Mesothelial cell of epicardium (in vitro differentiated cells): ENCODE results near the gene FNDC3B. TPM values are rescaled to one million over a fixed set of nuclear protein-coding genes. Genes with fewer than 3 reads are reported as not detected.
A peak's percentile ranks its signal among the peaks of the same experiment; 100 is the strongest.

Experiments used
- DNase-seq, 2 experiments: peaks; one replicate each; pipeline ENCODE4 v3.0.0; 2021; ENCODE audit warnings: low spot score in 2 of 2; ENCODE audit not compliant: unreplicated experiment in 2 of 2
- H3K27ac Mint-ChIP-seq: 2 replicates; pipeline ENCODE4 v1.8.0; 2021; ENCODE audit warnings: mixed read lengths
- H3K27me3 Mint-ChIP-seq: 2 replicates; pipeline ENCODE4 v1.8.0; 2021; ENCODE audit warnings: low read depth, mixed read lengths
- H3K36me3 Mint-ChIP-seq: 2 replicates; pipeline ENCODE4 v1.8.0; 2021; ENCODE audit warnings: mixed read lengths
- H3K4me1 Mint-ChIP-seq: 2 replicates; pipeline ENCODE4 v1.8.0; 2021; ENCODE audit warnings: mixed read lengths
- H3K4me3 Mint-ChIP-seq: 2 replicates; pipeline ENCODE4 v1.8.0; 2021; ENCODE audit warnings: mild to moderate bottlenecking, moderate library complexity, mixed read lengths
- H3K9me3 Mint-ChIP-seq: 2 replicates; pipeline ENCODE4 v1.8.0; 2021; ENCODE audit warnings: mixed read lengths
- total RNA-seq: library from RNA; stranded (reverse); gene quantifications from 3 replicates; pipeline ENCODE4 v1.2.1, GENCODE V29; 2021
- TF ChIP-seq, protein P1 (sequence below): fragments of 200-600 bp; sonication (generic); IDR thresholded peaks from one replicate; pipeline ENCODE4 v1.5.0; 2021; ENCODE audit warnings: antibody characterized with exemption; ENCODE audit not compliant: unreplicated experiment

FNDC3B gene
- total RNA-seq, 1 donor from 2014 or later: 131 TPM

DNA sequence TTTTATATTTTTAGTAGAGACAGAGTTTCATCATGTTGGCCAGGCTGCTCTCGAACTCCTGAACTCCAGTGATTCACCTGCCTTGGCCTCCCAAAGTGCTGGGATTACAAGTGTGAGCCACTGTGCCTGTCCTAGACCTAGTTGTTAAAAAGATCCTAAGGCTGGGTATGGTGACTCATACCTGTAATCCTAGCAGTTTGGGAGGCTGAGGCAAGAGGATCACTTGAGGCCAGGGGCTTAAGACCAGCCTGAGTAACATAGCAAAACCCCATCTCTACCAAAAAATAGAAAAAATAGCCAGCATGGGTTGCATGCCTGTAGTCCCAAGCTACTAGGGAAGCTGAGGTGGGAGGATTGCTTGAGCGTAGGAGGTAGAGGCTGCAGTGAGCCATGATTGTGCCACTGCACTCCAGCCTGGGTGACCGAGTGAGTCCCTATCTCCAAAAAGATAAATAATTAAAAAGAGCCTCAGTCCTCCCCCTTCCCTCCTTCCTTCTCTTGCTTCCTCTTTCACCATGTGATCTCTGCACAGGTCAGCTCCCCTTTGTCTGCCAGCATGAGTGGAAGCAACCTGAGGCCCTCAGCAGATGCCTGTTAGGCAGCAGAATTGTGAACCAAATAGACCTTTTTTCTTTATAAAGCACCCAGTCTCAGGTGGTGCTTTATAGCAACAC is 9.8 kb upstream of the FNDC3B start:
- H3K36me3 Mint-ChIP-seq: no peaks in the 10 kb centered on the region
- no peak overlapping the region for H3K27ac Mint-ChIP-seq
- no peaks in the 10 kb centered on the region for H3K27me3 Mint-ChIP-seq
- DNase-seq: no peak
- H3K4me3 Mint-ChIP-seq: no peak overlapping the region
- TF ChIP-seq, protein P1, sequence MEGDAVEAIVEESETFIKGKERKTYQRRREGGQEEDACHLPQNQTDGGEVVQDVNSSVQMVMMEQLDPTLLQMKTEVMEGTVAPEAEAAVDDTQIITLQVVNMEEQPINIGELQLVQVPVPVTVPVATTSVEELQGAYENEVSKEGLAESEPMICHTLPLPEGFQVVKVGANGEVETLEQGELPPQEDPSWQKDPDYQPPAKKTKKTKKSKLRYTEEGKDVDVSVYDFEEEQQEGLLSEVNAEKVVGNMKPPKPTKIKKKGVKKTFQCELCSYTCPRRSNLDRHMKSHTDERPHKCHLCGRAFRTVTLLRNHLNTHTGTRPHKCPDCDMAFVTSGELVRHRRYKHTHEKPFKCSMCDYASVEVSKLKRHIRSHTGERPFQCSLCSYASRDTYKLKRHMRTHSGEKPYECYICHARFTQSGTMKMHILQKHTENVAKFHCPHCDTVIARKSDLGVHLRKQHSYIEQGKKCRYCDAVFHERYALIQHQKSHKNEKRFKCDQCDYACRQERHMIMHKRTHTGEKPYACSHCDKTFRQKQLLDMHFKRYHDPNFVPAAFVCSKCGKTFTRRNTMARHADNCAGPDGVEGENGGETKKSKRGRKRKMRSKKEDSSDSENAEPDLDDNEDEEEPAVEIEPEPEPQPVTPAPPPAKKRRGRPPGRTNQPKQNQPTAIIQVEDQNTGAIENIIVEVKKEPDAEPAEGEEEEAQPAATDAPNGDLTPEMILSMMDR: no peak
- no peaks in the 10 kb centered on the region for H3K4me1 Mint-ChIP-seq
- peaks cover 10% of the 10 kb centered on the region for H3K9me3 Mint-ChIP-seq

DNA sequence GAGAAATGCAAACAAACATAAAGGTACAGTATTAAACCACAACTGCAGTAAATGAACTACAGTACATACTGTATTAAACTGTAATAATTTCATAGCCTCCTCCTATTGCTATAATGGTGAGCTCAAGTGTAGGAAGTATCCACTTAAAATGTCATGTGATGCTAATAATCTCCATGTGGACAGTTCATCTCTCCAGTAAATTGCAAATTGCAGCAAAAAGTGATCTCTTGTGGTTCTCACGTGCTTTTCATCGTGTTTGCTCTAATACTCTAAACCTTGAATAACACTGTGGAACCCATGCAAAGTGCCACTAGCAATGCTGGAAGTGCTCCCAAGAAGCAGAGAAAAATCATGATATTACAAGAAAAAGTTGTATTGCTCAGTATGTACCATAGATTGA is 9.2 kb upstream of the FNDC3B start:
- H3K9me3 Mint-ChIP-seq: peaks cover 10% of the 10 kb centered on the region
- no peak overlapping the region for H3K4me3 Mint-ChIP-seq
- H3K36me3 Mint-ChIP-seq: no peaks in the 10 kb centered on the region
- H3K27me3 Mint-ChIP-seq: no peaks in the 10 kb centered on the region
- no peak for DNase-seq
- H3K4me1 Mint-ChIP-seq: no peaks in the 10 kb centered on the region
- H3K27ac Mint-ChIP-seq: no peak overlapping the region
- TF ChIP-seq, protein P1: no peak

DNA sequence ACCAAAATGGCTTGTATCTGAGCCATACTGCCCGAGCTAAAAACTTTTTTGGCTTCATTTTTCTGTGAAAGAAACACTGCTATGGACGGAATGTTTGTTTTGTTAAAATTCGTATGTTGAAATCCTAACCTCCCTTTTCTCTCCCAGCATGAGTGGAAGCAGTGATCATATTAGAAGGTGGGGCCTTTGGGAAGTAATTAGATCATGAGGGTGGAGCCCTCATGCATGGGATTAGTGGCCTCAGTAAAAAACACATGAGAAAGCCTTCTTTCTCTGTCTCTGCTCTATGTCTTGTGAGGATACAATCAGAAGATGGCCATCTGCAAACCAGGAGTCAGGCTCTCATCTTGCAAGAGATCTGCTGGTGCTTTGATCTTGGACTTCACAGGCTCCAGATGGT is 7.4 kb upstream of the FNDC3B start:
- no peaks in the 10 kb centered on the region for H3K36me3 Mint-ChIP-seq
- H3K27ac Mint-ChIP-seq: no peak overlapping the region
- no peaks in the 10 kb centered on the region for H3K4me1 Mint-ChIP-seq
- peaks cover 10% of the 10 kb centered on the region for H3K9me3 Mint-ChIP-seq
- H3K27me3 Mint-ChIP-seq: no peaks in the 10 kb centered on the region
- H3K4me3 Mint-ChIP-seq: no peak overlapping the region
- TF ChIP-seq, protein P1: no peak
- DNase-seq: no peak

DNA sequence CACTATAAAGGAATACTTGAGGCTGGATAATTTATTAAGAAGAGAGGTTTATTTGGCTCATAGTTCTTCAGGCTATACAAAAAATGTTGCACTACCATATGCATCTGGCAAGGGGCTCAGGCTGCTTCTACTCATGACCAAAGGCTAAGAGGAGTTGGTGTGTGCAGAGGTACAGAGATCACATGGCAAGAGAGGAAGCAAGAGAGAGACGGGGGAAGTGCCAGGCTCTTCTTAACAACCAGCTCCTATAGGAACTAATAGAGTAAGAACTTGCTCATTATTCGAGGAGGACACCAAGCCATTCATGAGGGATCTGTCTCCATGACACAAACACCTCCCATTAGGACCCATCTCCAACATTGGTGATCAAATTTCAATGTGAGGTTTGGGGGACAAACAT is 6.0 kb upstream of the FNDC3B start:
- TF ChIP-seq, protein P1: no peak
- H3K27me3 Mint-ChIP-seq: no peaks in the 10 kb centered on the region
- peaks cover 2% of the 10 kb centered on the region for H3K4me1 Mint-ChIP-seq
- DNase-seq: no peak
- H3K36me3 Mint-ChIP-seq: no peaks in the 10 kb centered on the region
- H3K4me3 Mint-ChIP-seq: no peak overlapping the region
- no peak overlapping the region for H3K27ac Mint-ChIP-seq
- H3K9me3 Mint-ChIP-seq: peaks cover 10% of the 10 kb centered on the region

DNA sequence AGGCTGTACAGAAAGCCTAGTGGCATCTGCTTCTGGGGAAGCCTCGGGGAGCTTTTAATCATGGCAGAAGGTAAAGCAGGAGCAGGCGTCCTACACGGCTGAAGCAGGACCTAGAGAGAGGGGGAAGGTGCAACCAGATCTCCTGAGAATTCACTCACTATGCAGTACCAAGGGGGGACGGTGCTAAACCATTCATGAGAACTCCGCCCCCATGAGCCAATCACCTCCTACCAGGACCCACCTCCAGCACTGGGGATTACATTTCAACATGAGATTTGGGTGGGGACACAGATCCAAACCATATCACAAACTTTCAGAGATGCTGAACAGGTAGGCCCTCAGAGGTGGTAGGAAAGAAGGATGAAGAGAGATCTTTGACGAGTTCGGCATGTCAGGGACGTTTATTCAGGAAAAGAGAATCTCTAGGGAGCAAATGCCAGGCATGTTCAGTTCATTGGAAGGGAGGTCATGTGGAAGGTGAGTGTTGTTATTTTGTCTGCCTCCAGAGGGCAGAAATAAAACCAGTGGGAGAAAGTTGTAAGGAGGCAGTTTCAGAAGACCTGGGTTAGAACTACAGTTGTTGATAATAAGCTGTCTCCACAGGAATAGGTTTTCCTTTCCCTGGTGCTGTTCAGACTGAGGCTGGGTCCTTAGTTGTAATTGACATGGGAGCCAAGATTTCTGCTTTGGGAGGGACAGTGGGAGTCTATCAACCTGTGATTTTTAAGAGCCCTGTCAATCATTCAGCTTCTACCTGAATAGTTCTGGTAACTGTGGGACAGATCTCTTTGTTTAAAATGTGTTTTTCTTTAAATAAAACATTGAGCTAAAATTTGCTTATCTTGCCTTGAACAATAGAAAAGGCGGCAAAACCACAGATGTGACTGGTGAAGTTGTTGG is 4.3 kb upstream of the FNDC3B start:
- no peak for DNase-seq
- TF ChIP-seq, protein P1: peak; percentile 22
- peaks cover 8% of the 10 kb centered on the region for H3K4me1 Mint-ChIP-seq
- no peak overlapping the region for H3K4me3 Mint-ChIP-seq
- H3K27me3 Mint-ChIP-seq: no peaks in the 10 kb centered on the region
- peaks cover 10% of the 10 kb centered on the region for H3K9me3 Mint-ChIP-seq
- H3K36me3 Mint-ChIP-seq: no peaks in the 10 kb centered on the region
- H3K27ac Mint-ChIP-seq: no peak overlapping the region
